Measurements from ENCODE around the gene DROSHA.

GRCh38 chr5:31390256-31390655, 141.6 kb downstream of the DROSHA start:
- no peak for TF ChIP-seq POLR2A (IDR thresholded peaks at IDR 0.05; ENCODE audit: low read depth, low read length)
- no peak for TF ChIP-seq CTCF (conservative IDR thresholded peaks at IDR 0.05; ENCODE audit: low read depth, low read length)
- TF ChIP-seq NFE2L2 (IDR thresholded peaks at IDR 0.05; ENCODE audit: low read depth, low read length): no peak
- no peak for TF ChIP-seq MAZ (IDR thresholded peaks at IDR 0.05; ENCODE audit: borderline replicate concordance, low read depth, low read length)
- TF ChIP-seq RAD21 (IDR thresholded peaks at IDR 0.05; ENCODE audit: low read length): no peak
- TF ChIP-seq MXI1 (IDR thresholded peaks at IDR 0.05; ENCODE audit: borderline replicate concordance, low read depth, low read length): no peak
- no peak for TF ChIP-seq CEBPB (IDR thresholded peaks at IDR 0.05; ENCODE audit: low read depth, low read length)
- no peak for TF ChIP-seq MAFK (IDR thresholded peaks at IDR 0.05; ENCODE audit: low read depth, low read length)
- no peak for TF ChIP-seq BHLHE40 (IDR thresholded peaks at IDR 0.05; ENCODE audit: low read depth, low read length)
- no peak for TF ChIP-seq SMC3 (IDR thresholded peaks at IDR 0.05; ENCODE audit: low read depth, low read length)
- TF ChIP-seq, protein P1, sequence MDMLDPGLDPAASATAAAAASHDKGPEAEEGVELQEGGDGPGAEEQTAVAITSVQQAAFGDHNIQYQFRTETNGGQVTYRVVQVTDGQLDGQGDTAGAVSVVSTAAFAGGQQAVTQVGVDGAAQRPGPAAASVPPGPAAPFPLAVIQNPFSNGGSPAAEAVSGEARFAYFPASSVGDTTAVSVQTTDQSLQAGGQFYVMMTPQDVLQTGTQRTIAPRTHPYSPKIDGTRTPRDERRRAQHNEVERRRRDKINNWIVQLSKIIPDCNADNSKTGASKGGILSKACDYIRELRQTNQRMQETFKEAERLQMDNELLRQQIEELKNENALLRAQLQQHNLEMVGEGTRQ (IDR thresholded peaks at IDR 0.05; ENCODE audit: low read depth, low read length): no peak
- TF ChIP-seq CHD1 (IDR thresholded peaks at IDR 0.05; ENCODE audit: low read depth, low read length): no peak
- TF ChIP-seq, protein P2, sequence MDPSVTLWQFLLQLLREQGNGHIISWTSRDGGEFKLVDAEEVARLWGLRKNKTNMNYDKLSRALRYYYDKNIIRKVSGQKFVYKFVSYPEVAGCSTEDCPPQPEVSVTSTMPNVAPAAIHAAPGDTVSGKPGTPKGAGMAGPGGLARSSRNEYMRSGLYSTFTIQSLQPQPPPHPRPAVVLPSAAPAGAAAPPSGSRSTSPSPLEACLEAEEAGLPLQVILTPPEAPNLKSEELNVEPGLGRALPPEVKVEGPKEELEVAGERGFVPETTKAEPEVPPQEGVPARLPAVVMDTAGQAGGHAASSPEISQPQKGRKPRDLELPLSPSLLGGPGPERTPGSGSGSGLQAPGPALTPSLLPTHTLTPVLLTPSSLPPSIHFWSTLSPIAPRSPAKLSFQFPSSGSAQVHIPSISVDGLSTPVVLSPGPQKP (IDR thresholded peaks at IDR 0.05; ENCODE audit: borderline replicate concordance, low read depth, low read length): no peak
- TF ChIP-seq RFX5 (IDR thresholded peaks at IDR 0.05; ENCODE audit: low read depth, low read length): no peak
